ENCODE measurements around the gene PTCD1. TPM values are rescaled to one million over a fixed set of nuclear protein-coding genes. Genes with fewer than 3 reads are reported as not detected.

The PTCD1 gene
- total and polyA plus RNA-seq, 9 of the 15 experiments (the other 6 are each of a cell fraction or from before 2014, with no cell fraction given), result 0.46 to 17.1 (median 6.2) TPM

- CTCF ChIA-PET (ENCODE audit: low intra/inter-chr PET ratio), result no interaction called here
- in situ Hi-C loops (cut with MboI), result no loop called here
- Histone ChIP-seq H3K27ac (ENCODE audit: extremely low read depth, low read depth, low read length) (no peak overlapping the region; the same call in 2 of the 3 replicates), H3K4me1 (replicated peaks in 1 of 2; ENCODE audit: control insufficient read depth in 2 of 2, insufficient read depth in 2 of 2, low read length in 2 of 2) (peaks cover 19 to 36% of the 10 kb centered on the region in 2 experiments; a peak in 4 of 5 replicates), H3K9me1 (ENCODE audit: control insufficient read depth, insufficient read depth, low read length) (peaks cover 5% of the 10 kb centered on the region), H4K20me1 (replicated peaks; ENCODE audit: control insufficient read depth, insufficient read depth, low read length) (peaks cover 12% of the 10 kb centered on the region), H3K4me3 (peak overlapping the region; percentile 98; the same call in 1 of the 2 replicates), H3K9me3 (replicated peaks; ENCODE audit: control insufficient read depth, insufficient read depth, low read depth, low read length) (no peaks in the 10 kb centered on the region), H3K79me2 (ENCODE audit: control insufficient read depth, insufficient read depth, low read length) (peaks cover 63% of the 10 kb centered on the region), H3K27me3 (ENCODE audit: control insufficient read depth in 2 of 2, insufficient read depth in 2 of 2, low read length in 2 of 2) (no peaks in the 10 kb centered on the region), H2AFZ (ENCODE audit: low read depth, low read length) (no peak overlapping the region), H3K9ac (ENCODE audit: insufficient read depth in 1 of 2, low read depth in 2 of 2, low read length in 2 of 2) (peak overlapping the region; percentile 94 to 98; a peak in 3 of 4 replicates), H3K4me2 (ENCODE audit: insufficient read depth, low read length) (peak overlapping the region; percentile 98), H3K36me3 (ENCODE audit: control insufficient read depth, insufficient read depth, low read length) (peaks cover 63% of the 10 kb centered on the region)
- intact Hi-C loops (cut with micrococcal nuclease), result no loop called here
- ATAC-seq (no peak), FAIRE-seq (no peak), DNase-seq (ENCODE audit: extremely low read depth in 1 of 4, low spot score in 3 of 4) (no peak)
- 82% methylated on average over 9 of the region's 9 CpGs for WGBS (ENCODE audit: insufficient coverage, low coverage, missing lambda C conversion rate)
- POLR2A ChIA-PET, result interaction anchor here (0.7 to 2.4 kb wide), 4 partner anchors 10 to 51 kb away, joined by 3 to 11 read pairs (median 7); partner anchors contain the start of genes ATP5MF, BUD31 and PDAP1
- BruUV-seq (replicated peaks), result no TSS peak
- peak; percentile 37; the same call in 1 of the 2 replicates for TF ChIP-seq POLR2G (IDR thresholded peaks at IDR 0.05; ENCODE audit: low read depth, low read length)
- no peak for TF ChIP-seq ZNF785 (CRISPR knock-in tag; IDR thresholded peaks at IDR 0.05)
- TF ChIP-seq GABPA (tag; conservative IDR thresholded peaks at IDR 0.05; ENCODE audit: low read depth), result no peak
- TF ChIP-seq ZNF609 (CRISPR knock-in tag; IDR thresholded peaks at IDR 0.05; ENCODE audit: borderline replicate concordance), result no peak
- no peak for TF ChIP-seq HMGN3 (IDR thresholded peaks at IDR 0.05; ENCODE audit: borderline replicate concordance, extremely low read depth, insufficient read length, low read depth, low read length)
- TF ChIP-seq SRSF7 (optimal IDR thresholded peaks at IDR 0.05; ENCODE audit: low read depth, low read length), result no peak
- no peak for TF ChIP-seq SMARCE1 (IDR thresholded peaks at IDR 0.05)
- peak; percentile 59 for TF ChIP-seq CEBPG (CRISPR knock-in tag; IDR thresholded peaks at IDR 0.05)
- TF ChIP-seq CEBPG (tag; conservative IDR thresholded peaks at IDR 0.05 in 1 of 2, IDR thresholded peaks at IDR 0.05 in 1 of 2), result no peak; a peak in 2 of 4 replicates
- TF ChIP-seq THAP12 (CRISPR knock-in tag; IDR thresholded peaks at IDR 0.05), result no peak
- TF ChIP-seq ZNF57 (CRISPR knock-in tag; IDR thresholded peaks at IDR 0.05), result no peak
- no peak for TF ChIP-seq CREB1 (IDR thresholded peaks at IDR 0.05)
- TF ChIP-seq CREB1 (CRISPR knock-in tag; IDR thresholded peaks at IDR 0.05), result no peak
- TF ChIP-seq RBFOX2 (IDR thresholded peaks at IDR 0.05; ENCODE audit: low read depth, low read length), result peak; percentile 51
- no peak for TF ChIP-seq ZNF263 (CRISPR knock-in tag; IDR thresholded peaks at IDR 0.05; ENCODE audit: borderline replicate concordance)
Observed at GRCh38 chr7:99440195-99440594, 1.6 kb upstream of the PTCD1 start.
